ENCODE results near the gene ATP6V1G1.

ATP6V1G1 gene

GRCh38 chr9:114546851-114547250 lies 40.7 kb upstream of the ATP6V1G1 start:
- H3K27ac ChIP-seq (ENCODE audit: poor library complexity, severe bottlenecking) = no peak overlapping the region
- H3K27me3 ChIP-seq (ENCODE audit: insufficient read depth, poor library complexity, severe bottlenecking) = no peaks in the 10 kb centered on the region
- ATAC-seq (ENCODE audit: low read depth) (no peak), DNase-seq (ENCODE audit: low spot score) (no peak)
- no peak overlapping the region for H3K4me3 ChIP-seq (ENCODE audit: severe bottlenecking)
- H3K36me3 ChIP-seq (ENCODE audit: low read depth) = no peaks in the 10 kb centered on the region
- TF ChIP-seq CTCF (IDR thresholded peaks at IDR 0.05; ENCODE audit: poor library complexity, severe bottlenecking) = no peak
- peaks cover 4% of the 10 kb centered on the region for H3K4me1 ChIP-seq (ENCODE audit: insufficient read depth, poor library complexity, severe bottlenecking)
- no peaks in the 10 kb centered on the region for H3K9me3 ChIP-seq (ENCODE audit: severe bottlenecking)

- ATAC-seq (ENCODE audit: low read depth) (no peak), DNase-seq (ENCODE audit: low spot score) (no peak)
- no peaks in the 10 kb centered on the region for H3K27me3 ChIP-seq (ENCODE audit: insufficient read depth, poor library complexity, severe bottlenecking)
- TF ChIP-seq CTCF (IDR thresholded peaks at IDR 0.05; ENCODE audit: poor library complexity, severe bottlenecking) = no peak
- H3K27ac ChIP-seq (ENCODE audit: poor library complexity, severe bottlenecking) = no peak overlapping the region
- no peaks in the 10 kb centered on the region for H3K9me3 ChIP-seq (ENCODE audit: severe bottlenecking)
- no peaks in the 10 kb centered on the region for H3K36me3 ChIP-seq (ENCODE audit: low read depth)
- peaks cover 19% of the 10 kb centered on the region for H3K4me1 ChIP-seq (ENCODE audit: insufficient read depth, poor library complexity, severe bottlenecking)
- H3K4me3 ChIP-seq (ENCODE audit: severe bottlenecking) = no peak overlapping the region
Measured at GRCh38 chr9:114549697-114550330, 37.8 kb upstream of the ATP6V1G1 start.

- peaks cover 19% of the 10 kb centered on the region for H3K4me1 ChIP-seq (ENCODE audit: insufficient read depth, poor library complexity, severe bottlenecking)
- no peaks in the 10 kb centered on the region for H3K36me3 ChIP-seq (ENCODE audit: low read depth)
- no peak for TF ChIP-seq CTCF (IDR thresholded peaks at IDR 0.05; ENCODE audit: poor library complexity, severe bottlenecking)
- no peaks in the 10 kb centered on the region for H3K27me3 ChIP-seq (ENCODE audit: insufficient read depth, poor library complexity, severe bottlenecking)
- peak overlapping the region; percentile 92 for H3K27ac ChIP-seq (ENCODE audit: poor library complexity, severe bottlenecking)
- H3K9me3 ChIP-seq (ENCODE audit: severe bottlenecking) = no peaks in the 10 kb centered on the region
- peak; percentile 99 for ATAC-seq (ENCODE audit: low read depth)
- peak; percentile 92 for DNase-seq (ENCODE audit: low spot score)
- H3K4me3 ChIP-seq (ENCODE audit: severe bottlenecking) = no peak overlapping the region
Measured at GRCh38 chr9:114551750-114552685, 35.6 kb upstream of the ATP6V1G1 start.

GRCh38 chr9:114552706-114553105 lies 34.9 kb upstream of the ATP6V1G1 start:
- H3K9me3 ChIP-seq (ENCODE audit: severe bottlenecking) = no peaks in the 10 kb centered on the region
- H3K27ac ChIP-seq (ENCODE audit: poor library complexity, severe bottlenecking) = peak overlapping the region; percentile 92
- no peaks in the 10 kb centered on the region for H3K27me3 ChIP-seq (ENCODE audit: insufficient read depth, poor library complexity, severe bottlenecking)
- no peaks in the 10 kb centered on the region for H3K36me3 ChIP-seq (ENCODE audit: low read depth)
- no peak for DNase-seq (ENCODE audit: low spot score)
- H3K4me3 ChIP-seq (ENCODE audit: severe bottlenecking) = no peak overlapping the region
- no peak for TF ChIP-seq CTCF (IDR thresholded peaks at IDR 0.05; ENCODE audit: poor library complexity, severe bottlenecking)
- no peak for ATAC-seq (ENCODE audit: low read depth)
- peaks cover 19% of the 10 kb centered on the region for H3K4me1 ChIP-seq (ENCODE audit: insufficient read depth, poor library complexity, severe bottlenecking)

Data from RWPE2 (cell line).